Measurements from ENCODE around the gene CCDC92B. TPM values are rescaled to one million over a fixed set of nuclear protein-coding genes. Genes with fewer than 3 reads are reported as not detected.
"Not testable (repeated sequence)": the region's sequence is repeated elsewhere in the genome, so short reads cannot be mapped to it uniquely, and the experiment has no call there.

CCDC92B gene
- total and polyA plus RNA-seq, 8 donors: 0.12 to 1.7 (median 0.48) TPM; not detected in 5

DNA sequence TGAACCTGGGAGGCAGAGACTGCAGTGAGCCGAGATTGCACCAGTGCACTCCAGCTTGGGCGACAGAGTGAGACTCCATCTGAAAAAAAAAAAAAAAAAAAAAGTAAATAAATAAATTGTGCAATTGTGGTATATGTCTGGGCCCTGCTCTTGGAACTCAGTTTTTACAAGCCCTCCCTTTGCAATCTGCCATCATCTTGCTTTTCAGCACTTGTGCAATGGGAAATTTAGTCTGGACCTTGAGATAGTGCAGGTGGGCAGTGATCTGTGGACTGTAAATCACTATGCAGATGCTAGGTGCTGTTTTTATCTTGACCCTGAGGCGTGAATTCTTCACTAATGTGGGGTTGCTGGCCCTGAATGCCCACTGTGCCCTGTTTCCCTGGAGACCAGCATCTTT, 40.2 kb upstream of the CCDC92B start:
- Histone ChIP-seq H3K36me3 (no peaks in the 10 kb centered on the region), H3K27ac (no peak overlapping the region), H3K27me3 (peaks cover 0 to 33% (median 0%) of the 10 kb centered on the region in 3 donors), H3K9me3 (no peaks in the 10 kb centered on the region), H3K4me1 (peaks cover 0 to 35% (median 6%) of the 10 kb centered on the region in 4 donors), H3K4me3 (no peak overlapping the region)
- 61 to 83% (median 71%) methylated on average over 3 of the region's 3 CpGs for WGBS, 5 donors
- DNase-seq: no peak
- TF ChIP-seq CTCF (IDR thresholded peaks at IDR 0.05) (no peak), EP300 (IDR thresholded peaks at IDR 0.05) (no peak), POLR2AphosphoS5 (IDR thresholded peaks at IDR 0.05) (no peak), POLR2A (IDR thresholded peaks at IDR 0.05) (no peak)
- intact Hi-C loops (cut with DNase I; ENCODE audit: low total_unique reads): no loop called here

DNA sequence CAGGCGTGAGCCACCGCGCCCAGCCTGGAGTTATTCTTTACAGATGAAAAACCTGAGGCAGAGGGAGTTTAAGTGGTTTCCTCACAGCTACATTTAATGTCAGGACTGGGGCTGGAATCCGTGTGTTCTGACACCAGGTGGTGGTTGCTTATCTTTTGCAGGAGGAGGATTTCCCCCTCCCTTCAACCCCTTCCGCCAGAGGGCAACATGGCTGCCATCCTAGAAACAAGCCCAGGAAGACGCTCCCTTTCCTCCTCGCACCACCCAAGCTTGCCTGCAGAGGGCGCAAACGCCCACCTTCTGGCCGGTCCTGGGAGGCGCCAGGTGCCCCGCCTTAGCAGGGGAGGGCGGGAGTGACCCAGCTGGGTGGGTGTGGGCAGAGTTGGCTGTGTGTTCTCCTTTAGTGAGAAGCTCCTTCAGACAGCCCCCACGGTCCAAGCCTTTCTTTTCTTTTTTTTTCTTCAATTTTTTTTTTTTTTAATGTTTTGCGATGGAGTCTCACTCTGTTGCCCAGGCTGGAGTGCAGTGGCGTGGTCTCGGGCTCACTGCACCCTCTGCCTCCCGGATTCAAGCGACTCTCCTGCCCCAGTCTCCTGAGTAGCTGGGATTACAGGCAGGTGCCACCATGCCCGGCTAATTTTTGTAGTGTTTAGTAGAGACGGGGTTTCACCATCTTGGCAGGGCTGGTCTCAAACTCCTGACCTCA, 36.9 kb upstream of the CCDC92B start:
- intact Hi-C loops (cut with DNase I; ENCODE audit: low total_unique reads): no loop called here
- TF ChIP-seq EP300 (IDR thresholded peaks at IDR 0.05) (no peak), CTCF (IDR thresholded peaks at IDR 0.05) (peak in 5 of 7 experiments; percentile 56 to 79 (median 67)), POLR2AphosphoS5 (IDR thresholded peaks at IDR 0.05) (peak in 1 of 3 donors; percentile 85)
- H3K9me3 ChIP-seq: peaks cover 0 to 7% (median 5%) of the 10 kb centered on the region in 4 donors
- no peak overlapping the region for H3K27ac ChIP-seq
- H3K4me3 ChIP-seq: no peak overlapping the region
- 23 to 30% (median 27%) methylated on average over 18 to 21 of the region's 21 CpGs for WGBS, 5 donors
- H3K36me3 ChIP-seq: no peaks in the 10 kb centered on the region
- H3K27me3 ChIP-seq: peaks cover 0 to 16% (median 0%) of the 10 kb centered on the region in 3 donors
- H3K4me1 ChIP-seq: peaks cover 0 to 19% (median 6%) of the 10 kb centered on the region in 4 donors
- DNase-seq: peak; percentile 91 to 96

- H3K4me3 ChIP-seq; intact Hi-C loops (cut with DNase I; ENCODE audit: low total_unique reads); H3K9me3 ChIP-seq; DNase-seq; H3K27ac ChIP-seq; H3K36me3 ChIP-seq: not testable (repeated sequence)
- Histone ChIP-seq H3K27me3 (peaks cover 0 to 15% (median 0%) of the 10 kb centered on the region in 3 donors), H3K4me1 (peaks cover 0 to 11% (median 6%) of the 10 kb centered on the region in 4 donors)
- WGBS, 5 donors: 68 to 73% (median 72%) methylated on average over 12 of the region's 12 CpGs
Measured at GRCh38 chr17:2785376-2785775, 35.9 kb upstream of the CCDC92B start.

DNA sequence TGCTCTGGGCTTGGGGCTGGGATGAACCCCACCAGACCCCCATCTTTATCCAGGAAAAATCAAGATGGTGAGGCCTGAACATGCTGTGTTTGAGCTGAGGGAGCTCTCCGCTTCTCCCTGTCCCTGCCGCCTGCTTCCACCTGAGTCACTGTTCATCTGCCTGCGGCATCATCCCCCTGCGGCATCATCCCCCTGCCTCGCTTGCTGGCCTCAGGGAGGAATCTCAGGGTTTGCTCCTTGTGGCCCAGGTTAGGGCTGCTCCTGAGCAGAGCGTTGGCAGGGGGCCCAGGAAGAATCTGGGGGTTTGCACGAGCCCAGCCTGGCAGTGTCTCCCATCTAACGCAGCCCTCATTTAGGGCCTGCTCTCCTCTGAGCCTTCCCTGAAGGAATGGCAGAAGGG, 35.4 kb upstream of the CCDC92B start:
- DNase-seq: no peak
- Histone ChIP-seq H3K36me3 (no peaks in the 10 kb centered on the region), H3K27ac (no peak overlapping the region), H3K4me1 (peaks cover 0 to 9% (median 6%) of the 10 kb centered on the region in 4 donors), H3K27me3 (peaks cover 0 to 15% (median 0%) of the 10 kb centered on the region in 3 donors), H3K9me3 (peaks cover 0 to 7% (median 5%) of the 10 kb centered on the region in 4 donors), H3K4me3 (no peak overlapping the region)
- no peak for TF ChIP-seq POLR2A (IDR thresholded peaks at IDR 0.05)
- TF ChIP-seq EP300 (IDR thresholded peaks at IDR 0.05): no peak
- no peak for TF ChIP-seq POLR2AphosphoS5 (IDR thresholded peaks at IDR 0.05)
- WGBS, 5 donors: 74 to 88% (median 85%) methylated on average over 7 to 8 of the region's 8 CpGs
- intact Hi-C loops (cut with DNase I; ENCODE audit: low total_unique reads): no loop called here

DNA sequence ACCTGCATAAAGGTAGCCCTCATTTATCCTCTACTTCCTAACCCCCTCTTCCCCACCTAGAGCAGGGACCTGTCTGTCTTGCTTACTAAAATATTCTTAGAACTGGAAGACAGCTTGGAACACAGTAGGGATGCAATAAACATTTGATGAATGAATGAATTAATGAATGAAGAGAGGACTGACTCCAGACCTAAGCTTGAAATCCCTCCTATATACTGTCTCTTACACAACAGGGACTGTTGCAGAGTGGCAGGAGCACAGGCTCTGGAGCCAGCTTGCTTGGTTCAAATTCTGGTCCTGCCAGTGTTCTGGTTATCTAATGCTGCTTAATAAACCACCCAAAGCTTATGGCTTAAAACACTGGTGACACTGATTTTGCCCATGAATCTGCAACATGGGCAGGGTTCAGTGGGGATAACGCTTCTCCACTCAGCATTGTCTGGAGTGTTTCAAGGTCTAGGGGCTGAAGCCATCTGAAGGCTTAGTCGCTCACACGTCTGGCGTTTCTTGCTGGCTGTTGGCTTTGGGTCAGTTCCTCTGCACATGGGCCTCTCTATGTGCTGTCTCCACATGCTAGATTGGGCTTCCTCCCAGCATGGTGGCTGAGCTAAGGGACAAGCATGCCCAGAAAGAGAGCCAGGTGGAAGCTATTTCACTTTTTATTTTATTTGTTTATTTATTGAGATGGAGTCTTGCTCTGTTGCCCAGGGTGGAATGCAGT, 34.0 kb upstream of the CCDC92B start:
- intact Hi-C loops (cut with DNase I; ENCODE audit: low total_unique reads): no loop called here
- H3K4me1 ChIP-seq: peaks cover 0 to 9% (median 6%) of the 10 kb centered on the region in 4 donors
- no peak overlapping the region for H3K27ac ChIP-seq
- no peak overlapping the region for H3K4me3 ChIP-seq
- H3K36me3 ChIP-seq: no peaks in the 10 kb centered on the region
- H3K27me3 ChIP-seq: peaks cover 0 to 27% (median 0%) of the 10 kb centered on the region in 3 donors
- H3K9me3 ChIP-seq: peaks cover 0 to 7% (median 5%) of the 10 kb centered on the region in 4 donors
- no peak for DNase-seq
- TF ChIP-seq EP300 (IDR thresholded peaks at IDR 0.05) (no peak), POLR2AphosphoS5 (IDR thresholded peaks at IDR 0.05) (no peak), CTCF (IDR thresholded peaks at IDR 0.05) (no peak), POLR2A (IDR thresholded peaks at IDR 0.05) (no peak)
- WGBS, 5 donors: 83 to 97% (median 94%) methylated on average over 4 of the region's 4 CpGs

All from stomach (tissue), 9 donors.